GM18868 (cell line): ENCODE measurements around the gene TRPM5.
"Not testable (repeated sequence)": the region's sequence is repeated elsewhere in the genome, so short reads cannot be mapped to it uniquely, and the experiment has no call there.

ENCODE experiments used
- ATAC-seq: cut with Tn5 transposase; IDR thresholded peaks from one replicate; pipeline ENCODE4 v1.9.1; 2021; ENCODE audit warnings: mild to moderate bottlenecking, moderate library complexity; ENCODE audit not compliant: unreplicated experiment

TRPM5 gene

GRCh38 chr11:2443881-2444820 lies at the start of gene TRPM5:
TRPM5 (minus strand) TSS chr11:2444514; CDS start chr11:2423036, 21,478 bp downstream.
- no peak for ATAC-seq

- ATAC-seq = no peak
Observed at GRCh38 chr11:2489083-2489482, 44.8 kb upstream of the TRPM5 start.

- no peak for ATAC-seq
Observed at GRCh38 chr11:2488004-2488403, 43.7 kb upstream of the TRPM5 start.

GRCh38 chr11:2484576-2485125 lies 40.3 kb upstream of the TRPM5 start:
- no peak for ATAC-seq

- ATAC-seq = no peak
Observed at GRCh38 chr11:2483426-2483825, 39.1 kb upstream of the TRPM5 start.

- no peak for ATAC-seq
Observed at GRCh38 chr11:2482745-2483144, 38.4 kb upstream of the TRPM5 start.

- no peak for ATAC-seq
Observed at GRCh38 chr11:2482204-2482603, 37.9 kb upstream of the TRPM5 start.

- no peak for ATAC-seq
Observed at GRCh38 chr11:2481253-2481652, 36.9 kb upstream of the TRPM5 start.

GRCh38 chr11:2480874-2481220 lies 36.5 kb upstream of the TRPM5 start:
- ATAC-seq = no peak

GRCh38 chr11:2480067-2480873 lies 36.0 kb upstream of the TRPM5 start:
- not testable (repeated sequence) for ATAC-seq

GRCh38 chr11:2477936-2478335 lies 33.6 kb upstream of the TRPM5 start:
- ATAC-seq = no peak

GRCh38 chr11:2477254-2477653 lies 32.9 kb upstream of the TRPM5 start:
- ATAC-seq = no peak

GRCh38 chr11:2475136-2475918 lies 31.0 kb upstream of the TRPM5 start:
- no peak for ATAC-seq

GRCh38 chr11:2474059-2474901 lies 30.0 kb upstream of the TRPM5 start:
- no peak for ATAC-seq

GRCh38 chr11:2473361-2474058 lies 29.2 kb upstream of the TRPM5 start:
- ATAC-seq = no peak

GRCh38 chr11:2472428-2473186 lies 28.3 kb upstream of the TRPM5 start:
- no peak for ATAC-seq

- ATAC-seq = no peak
Observed at GRCh38 chr11:2471804-2472096, 27.4 kb upstream of the TRPM5 start.

GRCh38 chr11:2471048-2471803 lies 26.9 kb upstream of the TRPM5 start:
- no peak for ATAC-seq
